ENCODE measurements around the gene NCOA7. TPM values are rescaled to one million over a fixed set of nuclear protein-coding genes. Genes with fewer than 3 reads are reported as not detected.

Gene NCOA7
- total RNA-seq, 1 experiment from 2014 or later = 9.4 TPM

DNA sequence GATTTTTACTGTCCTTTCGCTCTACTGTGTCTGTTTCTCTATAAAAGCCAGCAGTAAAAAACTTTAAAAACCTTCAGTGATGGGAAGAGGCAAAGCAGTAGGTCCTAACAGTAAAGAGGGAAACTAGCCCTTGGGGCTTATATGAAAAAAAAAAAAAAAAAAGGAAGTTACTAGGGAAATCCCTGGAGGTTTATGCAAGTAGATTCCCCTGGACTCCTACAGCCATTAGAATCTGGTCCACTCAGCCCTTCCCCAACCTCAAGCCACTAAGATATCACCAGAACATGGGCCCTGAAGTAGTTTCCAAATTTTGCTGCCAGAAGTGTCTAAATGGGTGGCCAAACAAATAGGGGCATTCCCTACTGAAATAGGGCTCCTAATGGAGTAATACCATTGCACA is 95.3 kb downstream of the NCOA7 start:
- no peak overlapping the region for H3K9ac ChIP-seq (ENCODE audit: extremely low read depth, insufficient read length, low read length)
- no peak overlapping the region for H2BK15ac ChIP-seq (ENCODE audit: low read depth, low read length)
- no peak overlapping the region for H2BK5ac ChIP-seq (ENCODE audit: insufficient read length, low read length)
- no CpG with 5 or more reads among the region's 1 CpG for WGBS (ENCODE audit: extremely low coverage, insufficient read length, low lambda C conversion rate)
- no peak for DNase-seq
- H2BK120ac ChIP-seq (ENCODE audit: low read depth, low read length, poor library complexity, severe bottlenecking) = no peak overlapping the region
- no peak overlapping the region for H4K91ac ChIP-seq (ENCODE audit: insufficient read length, low read depth, low read length)
- no peaks in the 10 kb centered on the region for H3K9me3 ChIP-seq (ENCODE audit: control insufficient read depth, low read depth, low read length)
- no peaks in the 10 kb centered on the region for H3K79me2 ChIP-seq (ENCODE audit: insufficient read depth, low read length)
- no peak overlapping the region for H3K4ac ChIP-seq (ENCODE audit: low read depth, low read length)
- H3K27me3 Mint-ChIP-seq (ENCODE audit: low read depth) = no peaks in the 10 kb centered on the region
- no peaks in the 10 kb centered on the region for H3K79me1 ChIP-seq (ENCODE audit: insufficient read depth, low read depth, low read length, poor library complexity, severe bottlenecking)
- H3T11ph ChIP-seq (ENCODE audit: low read length) = no peak overlapping the region
- H2AFZ ChIP-seq (ENCODE audit: low read length) = no peak overlapping the region
- no peak for TF ChIP-seq CTCF (conservative IDR thresholded peaks at IDR 0.05)
- no peak overlapping the region for H3K27ac Mint-ChIP-seq
- no peak overlapping the region for H3K27ac ChIP-seq (ENCODE audit: insufficient read length, low read depth, low read length)
- no peak overlapping the region for H3K23ac ChIP-seq (ENCODE audit: insufficient read length, low read depth, low read length)
- H4K20me1 ChIP-seq (ENCODE audit: control insufficient read depth, insufficient read depth, insufficient read length) = no peaks in the 10 kb centered on the region
- no peak overlapping the region for H3K56ac ChIP-seq (ENCODE audit: insufficient read length, low read depth, low read length)
- H4K5ac ChIP-seq (ENCODE audit: insufficient read length, low read depth, low read length) = no peak overlapping the region
- no peak overlapping the region for H3K18ac ChIP-seq (ENCODE audit: insufficient read length, low read depth, low read length)
- H3K4me1 Mint-ChIP-seq = peaks cover 4 to 9% of the 10 kb centered on the region in 2 experiments
- H3K36me3 Mint-ChIP-seq (ENCODE audit: insufficient read depth in 1 of 3, low read depth in 3 of 3) = peaks cover 0 to 10% (median 5%) of the 10 kb centered on the region in 3 experiments; a peak in 6 of 7 replicates
- H2AK5ac ChIP-seq (ENCODE audit: insufficient read length, low read length) = no peak overlapping the region
- no peak overlapping the region for H4K8ac ChIP-seq (replicated peaks; ENCODE audit: insufficient read length, low read depth, low read length)
- H3K4me2 ChIP-seq (ENCODE audit: insufficient read depth, insufficient read length, low read length) = no peak overlapping the region
- H2BK12ac ChIP-seq (ENCODE audit: insufficient read length, low read depth, low read length) = no peak overlapping the region
- H3K4me1 ChIP-seq (ENCODE audit: insufficient read depth, low read length) = no peaks in the 10 kb centered on the region
- H3K14ac ChIP-seq (ENCODE audit: insufficient read depth, low read length) = no peak overlapping the region
- no peak overlapping the region for H2BK20ac ChIP-seq (ENCODE audit: low read depth, low read length, poor library complexity, severe bottlenecking)
- no peaks in the 10 kb centered on the region for H3K23me2 ChIP-seq (ENCODE audit: insufficient read length, low read depth, low read length, poor library complexity, severe bottlenecking)
- H3K4me3 Mint-ChIP-seq = no peak overlapping the region
- H3K9me3 Mint-ChIP-seq = no peaks in the 10 kb centered on the region
- no peaks in the 10 kb centered on the region for H3K27me3 ChIP-seq (ENCODE audit: insufficient read depth, low read length)
